ENCODE measurements around the gene CD69.
A peak's percentile ranks its signal among the peaks of the same experiment; 100 is the strongest.

The CD69 gene

GRCh38 chr12:9729082-9729481, 31.6 kb downstream of the CD69 start:
- DNase-seq (ENCODE audit: low spot score), result no peak
- no peak for TF ChIP-seq CTCF (IDR thresholded peaks at IDR 0.05; ENCODE audit: extremely low read depth, missing control alignments)

- no peak for TF ChIP-seq CTCF (IDR thresholded peaks at IDR 0.05; ENCODE audit: extremely low read depth, missing control alignments)
- DNase-seq (ENCODE audit: low spot score), result no peak
These were observed 32.9 kb downstream of the CD69 start for GRCh38 chr12:9727813-9728212.

- no peak for TF ChIP-seq CTCF (IDR thresholded peaks at IDR 0.05; ENCODE audit: extremely low read depth, missing control alignments)
- DNase-seq (ENCODE audit: low spot score), result no peak
These were observed 35.4 kb downstream of the CD69 start for GRCh38 chr12:9725213-9725870.

- DNase-seq (ENCODE audit: low spot score), result no peak
- TF ChIP-seq CTCF (IDR thresholded peaks at IDR 0.05; ENCODE audit: extremely low read depth, missing control alignments), result no peak
These were observed 36.7 kb downstream of the CD69 start for GRCh38 chr12:9724023-9724422.

- no peak for TF ChIP-seq CTCF (IDR thresholded peaks at IDR 0.05; ENCODE audit: extremely low read depth, missing control alignments)
- DNase-seq (ENCODE audit: low spot score), result peak; percentile 30
These were observed 39.2 kb downstream of the CD69 start for GRCh38 chr12:9721394-9722092.

- no peak for DNase-seq (ENCODE audit: low spot score)
- no peak for TF ChIP-seq CTCF (IDR thresholded peaks at IDR 0.05; ENCODE audit: extremely low read depth, missing control alignments)
These were observed 40.9 kb downstream of the CD69 start for GRCh38 chr12:9719790-9720189.

- TF ChIP-seq CTCF (IDR thresholded peaks at IDR 0.05; ENCODE audit: extremely low read depth, missing control alignments), result no peak
- no peak for DNase-seq (ENCODE audit: low spot score)
These were observed 41.7 kb downstream of the CD69 start for GRCh38 chr12:9718968-9719367.
